Measurements from ENCODE around the gene ZNF555.
A peak's percentile ranks its signal among the peaks of the same experiment; 100 is the strongest.
"Not testable (repeated sequence)": the region's sequence is repeated elsewhere in the genome, so short reads cannot be mapped to it uniquely, and the experiment has no call there.

The ZNF555 gene

GRCh38 chr19:2840794-2841791 is at the start of gene ZNF555:
Gene ZNF555 (plus strand): TSS chr19:2841475. CDS start chr19:2841573, 98 bp downstream.
- peak within 1 kb of the TSS; percentile 78 for H3K4me3 ChIP-seq
- in situ Hi-C loops (cut with MboI; ENCODE audit: low sequenced_read_pairs): no loop called here
- peaks cover 22% of the 10 kb centered on the region for H3K9me3 ChIP-seq
- peaks cover 3% of the 10 kb centered on the region for H3K4me1 ChIP-seq
- no peaks in the 10 kb centered on the region for H3K36me3 ChIP-seq (replicated peaks)
- H3K27me3 ChIP-seq (ENCODE audit: low read depth): no peaks in the 10 kb centered on the region
- peak; percentile 96 to 99 for DNase-seq (ENCODE audit: low spot score in 2 of 2)

- DNase-seq (ENCODE audit: low spot score in 2 of 2): no peak
- H3K36me3 ChIP-seq (replicated peaks): peaks cover 86% of the 10 kb centered on the region
- no peak overlapping the region for H3K4me3 ChIP-seq
- H3K9me3 ChIP-seq: no peaks in the 10 kb centered on the region
- H3K27me3 ChIP-seq (ENCODE audit: low read depth): no peaks in the 10 kb centered on the region
- in situ Hi-C loops (cut with MboI; ENCODE audit: low sequenced_read_pairs): no loop called here
- peaks cover 5% of the 10 kb centered on the region for H3K4me1 ChIP-seq
Observed at GRCh38 chr19:2791876-2792275, 49.4 kb upstream of the ZNF555 start.

GRCh38 chr19:2792666-2793065 is 48.6 kb upstream of the ZNF555 start:
- DNase-seq (ENCODE audit: low spot score in 2 of 2); in situ Hi-C loops (cut with MboI; ENCODE audit: low sequenced_read_pairs); H3K4me1 ChIP-seq; H3K27me3 ChIP-seq (ENCODE audit: low read depth); H3K9me3 ChIP-seq; H3K4me3 ChIP-seq: not testable (repeated sequence)
- peaks cover 87% of the 10 kb centered on the region for H3K36me3 ChIP-seq (replicated peaks)

GRCh38 chr19:2793126-2793525 is 48.1 kb upstream of the ZNF555 start:
- in situ Hi-C loops (cut with MboI; ENCODE audit: low sequenced_read_pairs): no loop called here
- Histone ChIP-seq H3K9me3 (no peaks in the 10 kb centered on the region), H3K4me1 (no peaks in the 10 kb centered on the region), H3K27me3 (ENCODE audit: low read depth) (no peaks in the 10 kb centered on the region), H3K4me3 (no peak overlapping the region), H3K36me3 (replicated peaks) (peaks cover 85% of the 10 kb centered on the region)
- DNase-seq (ENCODE audit: low spot score in 2 of 2): no peak

GRCh38 chr19:2793577-2793976 is 47.7 kb upstream of the ZNF555 start:
- in situ Hi-C loops (cut with MboI; ENCODE audit: low sequenced_read_pairs): no loop called here
- Histone ChIP-seq H3K4me1 (no peaks in the 10 kb centered on the region), H3K4me3 (no peak overlapping the region), H3K27me3 (ENCODE audit: low read depth) (no peaks in the 10 kb centered on the region), H3K36me3 (replicated peaks) (peaks cover 85% of the 10 kb centered on the region), H3K9me3 (no peaks in the 10 kb centered on the region)
- no peak for DNase-seq (ENCODE audit: low spot score in 2 of 2)

GRCh38 chr19:2795827-2796658 is 45.2 kb upstream of the ZNF555 start:
- H3K36me3 ChIP-seq (replicated peaks): peaks cover 85% of the 10 kb centered on the region
- H3K4me1 ChIP-seq: no peaks in the 10 kb centered on the region
- H3K4me3 ChIP-seq: no peak overlapping the region
- in situ Hi-C loops (cut with MboI; ENCODE audit: low sequenced_read_pairs): no loop called here
- no peaks in the 10 kb centered on the region for H3K9me3 ChIP-seq
- no peak for DNase-seq (ENCODE audit: low spot score in 2 of 2)
- H3K27me3 ChIP-seq (ENCODE audit: low read depth): no peaks in the 10 kb centered on the region

GRCh38 chr19:2796659-2797266 is 44.5 kb upstream of the ZNF555 start:
- in situ Hi-C loops (cut with MboI; ENCODE audit: low sequenced_read_pairs): no loop called here
- no peak for DNase-seq (ENCODE audit: low spot score in 2 of 2)
- no peaks in the 10 kb centered on the region for H3K9me3 ChIP-seq
- H3K4me1 ChIP-seq: no peaks in the 10 kb centered on the region
- no peaks in the 10 kb centered on the region for H3K27me3 ChIP-seq (ENCODE audit: low read depth)
- no peak overlapping the region for H3K4me3 ChIP-seq
- H3K36me3 ChIP-seq (replicated peaks): peaks cover 84% of the 10 kb centered on the region

- in situ Hi-C loops (cut with MboI; ENCODE audit: low sequenced_read_pairs): no loop called here
- Histone ChIP-seq H3K4me3 (no peak overlapping the region), H3K9me3 (no peaks in the 10 kb centered on the region), H3K36me3 (replicated peaks) (peaks cover 82% of the 10 kb centered on the region), H3K4me1 (no peaks in the 10 kb centered on the region), H3K27me3 (ENCODE audit: low read depth) (no peaks in the 10 kb centered on the region)
- no peak for DNase-seq (ENCODE audit: low spot score in 2 of 2)
Observed at GRCh38 chr19:2797280-2797679, 44.0 kb upstream of the ZNF555 start.

GRCh38 chr19:2798158-2798685 is 43.1 kb upstream of the ZNF555 start:
- Histone ChIP-seq H3K27me3 (ENCODE audit: low read depth) (no peaks in the 10 kb centered on the region), H3K4me1 (no peaks in the 10 kb centered on the region), H3K36me3 (replicated peaks) (peaks cover 85% of the 10 kb centered on the region), H3K9me3 (no peaks in the 10 kb centered on the region), H3K4me3 (no peak overlapping the region)
- in situ Hi-C loops (cut with MboI; ENCODE audit: low sequenced_read_pairs): no loop called here
- no peak for DNase-seq (ENCODE audit: low spot score in 2 of 2)

GRCh38 chr19:2798733-2799132 is 42.5 kb upstream of the ZNF555 start:
- DNase-seq (ENCODE audit: low spot score in 2 of 2): no peak
- Histone ChIP-seq H3K27me3 (ENCODE audit: low read depth) (no peaks in the 10 kb centered on the region), H3K4me1 (no peaks in the 10 kb centered on the region), H3K9me3 (no peaks in the 10 kb centered on the region), H3K36me3 (replicated peaks) (peaks cover 81% of the 10 kb centered on the region), H3K4me3 (no peak overlapping the region)
- in situ Hi-C loops (cut with MboI; ENCODE audit: low sequenced_read_pairs): no loop called here

GRCh38 chr19:2799273-2800020 is 41.8 kb upstream of the ZNF555 start:
- no peak overlapping the region for H3K4me3 ChIP-seq
- H3K27me3 ChIP-seq (ENCODE audit: low read depth): no peaks in the 10 kb centered on the region
- H3K9me3 ChIP-seq: no peaks in the 10 kb centered on the region
- H3K4me1 ChIP-seq: no peaks in the 10 kb centered on the region
- no peak for DNase-seq (ENCODE audit: low spot score in 2 of 2)
- in situ Hi-C loops (cut with MboI; ENCODE audit: low sequenced_read_pairs): no loop called here
- H3K36me3 ChIP-seq (replicated peaks): peaks cover 74% of the 10 kb centered on the region

GRCh38 chr19:2800506-2800905 is 40.8 kb upstream of the ZNF555 start:
- no peaks in the 10 kb centered on the region for H3K27me3 ChIP-seq (ENCODE audit: low read depth)
- peaks cover 74% of the 10 kb centered on the region for H3K36me3 ChIP-seq (replicated peaks)
- H3K4me1 ChIP-seq: no peaks in the 10 kb centered on the region
- H3K4me3 ChIP-seq: no peak overlapping the region
- in situ Hi-C loops (cut with MboI; ENCODE audit: low sequenced_read_pairs): no loop called here
- no peak for DNase-seq (ENCODE audit: low spot score in 2 of 2)
- H3K9me3 ChIP-seq: no peaks in the 10 kb centered on the region

- Histone ChIP-seq H3K9me3 (no peaks in the 10 kb centered on the region), H3K36me3 (replicated peaks) (peaks cover 72% of the 10 kb centered on the region), H3K4me3 (no peak overlapping the region), H3K4me1 (no peaks in the 10 kb centered on the region), H3K27me3 (ENCODE audit: low read depth) (no peaks in the 10 kb centered on the region)
- no peak for DNase-seq (ENCODE audit: low spot score in 2 of 2)
- in situ Hi-C loops (cut with MboI; ENCODE audit: low sequenced_read_pairs): no loop called here
Observed at GRCh38 chr19:2802826-2803225, 38.4 kb upstream of the ZNF555 start.

Measured in HAP-1 (cell line).